Dendritic cell treated with granulocyte-macrophage colony-stimulating factor and Interleukin-4, amounts not matched to agents 40 ng/mL and 50 ng/mL, for 4 days (primary cell): Measurements from ENCODE around the gene RASEF.

ENCODE experiments used
- H3K27ac Mint-ChIP-seq: one replicate; pipeline ENCODE4 v1.8.0; 2022; ENCODE audit warnings: mild to moderate bottlenecking, mixed read lengths
- H3K27me3 Mint-ChIP-seq: one replicate; pipeline ENCODE4 v1.8.0; 2022; ENCODE audit warnings: mild to moderate bottlenecking, mixed read lengths
- H3K36me3 Mint-ChIP-seq: one replicate; pipeline ENCODE4 v1.8.0; 2022; ENCODE audit warnings: low read depth, mixed read lengths
- H3K4me1 Mint-ChIP-seq: one replicate; pipeline ENCODE4 v1.8.0; 2022; ENCODE audit warnings: low read depth, mixed read lengths
- H3K4me3 Mint-ChIP-seq: one replicate; pipeline ENCODE4 v1.8.0; 2022; ENCODE audit warnings: mild to moderate bottlenecking, moderate library complexity, mixed read lengths
- H3K9me3 Mint-ChIP-seq: one replicate; pipeline ENCODE4 v1.8.0; 2022; ENCODE audit warnings: mixed read lengths
- intact Hi-C: fragments of 100-400 bp; cut with micrococcal nuclease; formaldehyde crosslinking; loops from one replicate; pipeline ENCODE4 v1.15.0; 2022

Gene RASEF

GRCh38 chr9:83036043-83036442, 26.9 kb downstream of the RASEF start:
- Mint-ChIP-seq H3K9me3 (no peaks in the 10 kb centered on the region), H3K27me3 (no peaks in the 10 kb centered on the region), H3K4me1 (no peaks in the 10 kb centered on the region), H3K36me3 (no peaks in the 10 kb centered on the region), H3K27ac (no peak overlapping the region), H3K4me3 (no peak overlapping the region)
- intact Hi-C loops = no loop called here

- H3K4me3 Mint-ChIP-seq = no peak overlapping the region
- intact Hi-C loops = no loop called here
- no peaks in the 10 kb centered on the region for H3K4me1 Mint-ChIP-seq
- no peaks in the 10 kb centered on the region for H3K27me3 Mint-ChIP-seq
- H3K9me3 Mint-ChIP-seq = no peaks in the 10 kb centered on the region
- H3K36me3 Mint-ChIP-seq = no peaks in the 10 kb centered on the region
- H3K27ac Mint-ChIP-seq = no peak overlapping the region
These were observed 27.8 kb downstream of the RASEF start for GRCh38 chr9:83035143-83035542.

- H3K27ac Mint-ChIP-seq = no peak overlapping the region
- H3K36me3 Mint-ChIP-seq = no peaks in the 10 kb centered on the region
- intact Hi-C loops = no loop called here
- no peak overlapping the region for H3K4me3 Mint-ChIP-seq
- H3K9me3 Mint-ChIP-seq = no peaks in the 10 kb centered on the region
- H3K27me3 Mint-ChIP-seq = no peaks in the 10 kb centered on the region
- H3K4me1 Mint-ChIP-seq = no peaks in the 10 kb centered on the region
These were observed 28.4 kb downstream of the RASEF start for GRCh38 chr9:83034587-83034986.

- intact Hi-C loops = no loop called here
- no peaks in the 10 kb centered on the region for H3K27me3 Mint-ChIP-seq
- H3K4me1 Mint-ChIP-seq = no peaks in the 10 kb centered on the region
- no peaks in the 10 kb centered on the region for H3K36me3 Mint-ChIP-seq
- no peak overlapping the region for H3K27ac Mint-ChIP-seq
- H3K4me3 Mint-ChIP-seq = no peak overlapping the region
- H3K9me3 Mint-ChIP-seq = no peaks in the 10 kb centered on the region
These were observed 28.9 kb downstream of the RASEF start for GRCh38 chr9:83034026-83034425.

GRCh38 chr9:83032065-83032625, 30.8 kb downstream of the RASEF start:
- Mint-ChIP-seq H3K27ac (no peak overlapping the region), H3K4me1 (no peaks in the 10 kb centered on the region), H3K27me3 (no peaks in the 10 kb centered on the region), H3K36me3 (no peaks in the 10 kb centered on the region), H3K4me3 (no peak overlapping the region), H3K9me3 (no peaks in the 10 kb centered on the region)
- intact Hi-C loops = no loop called here

GRCh38 chr9:83030391-83031107, 32.4 kb downstream of the RASEF start:
- H3K4me1 Mint-ChIP-seq = no peaks in the 10 kb centered on the region
- no peak overlapping the region for H3K27ac Mint-ChIP-seq
- no peaks in the 10 kb centered on the region for H3K9me3 Mint-ChIP-seq
- intact Hi-C loops = no loop called here
- H3K36me3 Mint-ChIP-seq = no peaks in the 10 kb centered on the region
- no peaks in the 10 kb centered on the region for H3K27me3 Mint-ChIP-seq
- no peak overlapping the region for H3K4me3 Mint-ChIP-seq

- no peak overlapping the region for H3K27ac Mint-ChIP-seq
- no peaks in the 10 kb centered on the region for H3K9me3 Mint-ChIP-seq
- no peaks in the 10 kb centered on the region for H3K4me1 Mint-ChIP-seq
- H3K27me3 Mint-ChIP-seq = no peaks in the 10 kb centered on the region
- H3K4me3 Mint-ChIP-seq = no peak overlapping the region
- no peaks in the 10 kb centered on the region for H3K36me3 Mint-ChIP-seq
- intact Hi-C loops = no loop called here
These were observed 33.3 kb downstream of the RASEF start for GRCh38 chr9:83029531-83030137.

- Mint-ChIP-seq H3K9me3 (no peaks in the 10 kb centered on the region), H3K4me1 (no peaks in the 10 kb centered on the region), H3K27ac (no peak overlapping the region), H3K36me3 (no peaks in the 10 kb centered on the region), H3K4me3 (no peak overlapping the region), H3K27me3 (no peaks in the 10 kb centered on the region)
- intact Hi-C loops = no loop called here
These were observed 35.6 kb downstream of the RASEF start for GRCh38 chr9:83027153-83027891.

GRCh38 chr9:83024506-83025125, 38.3 kb downstream of the RASEF start:
- Mint-ChIP-seq H3K36me3 (no peaks in the 10 kb centered on the region), H3K9me3 (no peaks in the 10 kb centered on the region), H3K4me1 (no peaks in the 10 kb centered on the region), H3K4me3 (no peak overlapping the region), H3K27ac (no peak overlapping the region), H3K27me3 (no peaks in the 10 kb centered on the region)
- intact Hi-C loops = no loop called here

GRCh38 chr9:83023151-83023550, 39.8 kb downstream of the RASEF start:
- H3K27ac Mint-ChIP-seq = no peak overlapping the region
- H3K36me3 Mint-ChIP-seq = no peaks in the 10 kb centered on the region
- H3K9me3 Mint-ChIP-seq = no peaks in the 10 kb centered on the region
- H3K4me3 Mint-ChIP-seq = no peak overlapping the region
- intact Hi-C loops = no loop called here
- H3K27me3 Mint-ChIP-seq = no peaks in the 10 kb centered on the region
- no peaks in the 10 kb centered on the region for H3K4me1 Mint-ChIP-seq

GRCh38 chr9:83020864-83021263, 42.1 kb downstream of the RASEF start:
- H3K27me3 Mint-ChIP-seq = no peaks in the 10 kb centered on the region
- no peak overlapping the region for H3K4me3 Mint-ChIP-seq
- no peaks in the 10 kb centered on the region for H3K36me3 Mint-ChIP-seq
- H3K4me1 Mint-ChIP-seq = no peaks in the 10 kb centered on the region
- intact Hi-C loops = no loop called here
- H3K9me3 Mint-ChIP-seq = no peaks in the 10 kb centered on the region
- no peak overlapping the region for H3K27ac Mint-ChIP-seq

GRCh38 chr9:83020327-83020726, 42.6 kb downstream of the RASEF start:
- H3K4me1 Mint-ChIP-seq = no peaks in the 10 kb centered on the region
- H3K4me3 Mint-ChIP-seq = no peak overlapping the region
- H3K27me3 Mint-ChIP-seq = no peaks in the 10 kb centered on the region
- intact Hi-C loops = no loop called here
- no peaks in the 10 kb centered on the region for H3K9me3 Mint-ChIP-seq
- H3K27ac Mint-ChIP-seq = no peak overlapping the region
- no peaks in the 10 kb centered on the region for H3K36me3 Mint-ChIP-seq

GRCh38 chr9:83019246-83019645, 43.7 kb downstream of the RASEF start:
- H3K27me3 Mint-ChIP-seq = no peaks in the 10 kb centered on the region
- H3K27ac Mint-ChIP-seq = no peak overlapping the region
- no peaks in the 10 kb centered on the region for H3K36me3 Mint-ChIP-seq
- no peak overlapping the region for H3K4me3 Mint-ChIP-seq
- intact Hi-C loops = no loop called here
- H3K4me1 Mint-ChIP-seq = no peaks in the 10 kb centered on the region
- H3K9me3 Mint-ChIP-seq = no peaks in the 10 kb centered on the region

- Mint-ChIP-seq H3K9me3 (no peaks in the 10 kb centered on the region), H3K4me1 (peaks cover 5% of the 10 kb centered on the region), H3K36me3 (no peaks in the 10 kb centered on the region), H3K27me3 (no peaks in the 10 kb centered on the region), H3K4me3 (no peak overlapping the region), H3K27ac (no peak overlapping the region)
- intact Hi-C loops = no loop called here
These were observed 47.0 kb downstream of the RASEF start for GRCh38 chr9:83015897-83016296.
